ENCODE results near the gene TMEM11.

TMEM11 gene

DNA sequence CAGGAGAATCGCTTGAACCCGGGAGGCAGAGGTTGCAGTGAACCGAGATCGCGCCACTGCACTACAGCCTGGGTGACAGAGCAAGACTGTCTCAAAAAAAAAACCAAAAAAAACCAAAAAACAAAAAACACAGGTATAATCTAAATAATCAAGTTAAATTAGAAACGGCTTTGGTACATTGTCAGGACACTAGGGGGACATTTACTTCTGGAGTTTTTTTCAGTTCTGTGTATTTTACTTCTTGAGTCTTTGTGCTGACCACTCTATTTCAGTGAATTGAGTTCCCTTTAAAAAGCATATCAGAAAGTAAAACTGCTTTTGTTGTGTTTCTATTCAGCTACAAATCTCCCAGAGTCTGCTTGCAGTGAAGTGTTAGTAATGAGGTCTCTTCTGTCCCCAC, 50.9 kb downstream of the TMEM11 start:
- DNase-seq (ENCODE audit: low read depth in 2 of 2, low spot score in 1 of 2): no peak

DNA sequence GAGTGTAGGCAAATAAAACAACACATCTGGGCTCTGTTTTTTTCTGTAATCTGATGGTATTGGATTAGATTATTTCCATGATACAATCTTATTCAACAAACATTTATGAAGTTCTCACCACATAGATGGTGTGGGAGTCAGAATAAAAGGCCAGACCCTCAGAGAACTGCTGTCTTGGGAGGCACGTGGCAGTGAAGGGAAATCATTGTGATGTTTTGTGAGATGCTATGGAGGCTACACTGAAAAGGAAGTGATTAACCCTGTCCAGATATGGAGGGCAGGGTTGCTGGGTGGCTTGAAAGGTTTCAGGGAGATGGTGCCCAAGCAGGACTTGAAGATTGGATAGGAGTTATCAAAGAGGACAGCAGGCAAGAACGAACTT, 51.6 kb downstream of the TMEM11 start:
- no peak for DNase-seq (ENCODE audit: low read depth in 2 of 2, low spot score in 1 of 2)

DNA sequence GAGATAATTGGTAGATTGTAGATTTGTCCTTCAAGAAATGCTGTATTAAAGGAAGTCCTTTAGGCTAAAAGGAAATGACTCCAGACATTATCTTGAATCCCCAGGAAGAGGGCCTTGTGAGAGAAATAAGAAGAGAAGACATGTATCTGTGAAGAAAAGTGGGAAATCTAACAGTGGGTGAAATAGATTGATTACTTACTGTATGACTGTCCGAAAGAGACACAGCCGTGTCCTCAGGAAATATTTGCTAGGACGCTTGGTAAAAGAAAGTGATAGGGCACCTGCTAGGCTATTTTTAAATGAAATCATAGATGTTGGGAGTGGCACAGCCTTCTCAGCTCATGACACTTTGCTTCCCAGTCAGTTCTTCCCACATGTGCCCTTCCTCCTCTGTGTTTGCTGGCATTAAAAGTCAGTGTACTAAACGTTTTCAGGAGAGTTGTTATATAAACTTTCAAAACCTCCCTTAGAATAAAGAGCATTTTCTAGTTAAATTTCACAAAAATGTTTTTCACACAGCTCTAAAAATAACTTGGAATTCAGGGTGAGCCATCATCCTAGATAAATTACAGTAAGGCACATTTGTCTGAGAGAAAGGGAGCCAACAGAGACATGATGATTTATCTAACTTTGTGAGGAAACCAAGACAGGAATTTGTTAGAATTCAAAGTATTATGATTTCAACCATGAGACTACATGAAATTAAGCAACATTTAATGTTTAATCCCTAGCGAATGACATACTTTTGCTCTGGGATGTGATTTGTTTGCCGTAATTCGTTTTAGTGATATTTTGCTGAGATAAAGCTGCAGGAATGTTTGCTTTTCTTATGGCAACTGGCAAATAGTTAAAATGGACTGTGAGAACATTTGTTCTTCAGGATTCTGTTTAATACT, 52.2 kb downstream of the TMEM11 start:
- no peak for DNase-seq (ENCODE audit: low read depth in 2 of 2, low spot score in 1 of 2)

DNA sequence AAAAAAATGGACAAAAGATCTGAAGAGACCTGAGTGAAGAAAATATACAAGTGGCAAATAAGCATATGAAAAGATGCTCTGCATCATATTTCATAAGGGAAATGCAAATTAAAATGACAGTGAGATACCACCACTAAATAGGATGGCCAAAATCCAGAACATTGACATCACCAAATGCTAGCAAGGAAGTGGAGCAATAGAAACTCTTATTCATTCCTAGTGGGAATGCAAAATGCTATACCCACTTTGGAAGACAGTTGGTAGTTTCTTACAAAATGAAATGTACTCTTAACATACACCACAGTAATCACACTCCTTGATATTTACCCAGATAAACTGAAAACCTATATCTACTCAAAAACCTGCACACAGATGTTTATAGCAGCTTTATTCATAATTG, 53.6 kb downstream of the TMEM11 start:
- DNase-seq (ENCODE audit: low read depth in 2 of 2, low spot score in 1 of 2): no peak

DNA sequence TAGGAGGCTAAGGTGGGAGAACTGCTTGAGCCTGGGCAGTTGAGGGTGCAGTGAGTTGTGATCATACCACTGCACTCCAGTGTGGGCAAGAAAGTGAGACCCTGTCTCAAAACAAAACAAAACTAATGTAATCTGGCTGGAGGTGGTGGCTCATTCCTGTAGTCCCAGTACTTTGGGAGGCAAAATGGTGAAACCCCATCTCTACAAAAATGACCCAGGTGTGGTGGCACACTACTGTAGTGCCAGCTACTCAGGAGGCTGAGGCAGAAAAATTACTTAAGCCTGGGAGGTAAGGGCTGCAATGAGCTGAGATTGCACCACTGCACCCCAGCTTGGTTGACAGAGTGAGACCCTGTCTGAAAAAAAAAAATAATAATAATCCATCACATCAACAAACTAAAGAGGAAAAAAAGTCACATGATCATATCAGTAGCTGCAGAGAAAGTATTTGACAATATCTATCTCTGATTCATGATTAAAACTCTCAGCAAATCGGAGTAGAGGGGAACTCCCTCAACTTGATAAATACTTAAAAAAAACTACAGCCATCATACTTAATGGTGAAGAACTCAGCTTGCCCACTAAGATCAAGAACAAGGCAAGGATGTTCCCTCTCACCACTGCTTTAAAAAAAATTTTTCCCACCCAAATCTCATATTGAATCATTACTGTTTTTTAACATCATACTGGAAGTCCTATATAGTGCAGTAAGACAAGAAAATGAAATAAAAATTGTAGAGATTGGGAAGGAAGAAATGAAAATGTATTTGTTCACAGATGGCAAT, 56.2 kb downstream of the TMEM11 start:
- DNase-seq (ENCODE audit: low read depth in 2 of 2, low spot score in 1 of 2): no peak

DNA sequence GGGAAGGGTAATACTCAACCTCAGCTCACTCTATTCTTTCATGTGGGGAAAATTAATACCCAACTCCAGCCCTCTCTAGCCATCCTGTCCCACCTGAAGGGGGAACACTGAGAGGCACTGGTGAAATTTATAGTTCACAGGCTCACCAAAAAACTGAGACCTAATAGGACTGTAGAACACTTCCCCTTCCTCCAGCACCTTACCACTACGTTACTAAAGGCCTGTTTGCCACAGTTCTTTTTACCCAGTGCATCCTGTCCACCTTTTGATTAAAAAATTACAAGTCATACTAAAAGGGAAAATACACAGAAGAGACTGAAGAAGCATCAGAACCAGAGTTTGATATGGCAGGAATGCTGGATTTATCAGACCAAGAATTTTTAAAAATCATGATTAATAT, 61.2 kb downstream of the TMEM11 start:
- no peak for DNase-seq (ENCODE audit: low read depth in 2 of 2, low spot score in 1 of 2)

DNA sequence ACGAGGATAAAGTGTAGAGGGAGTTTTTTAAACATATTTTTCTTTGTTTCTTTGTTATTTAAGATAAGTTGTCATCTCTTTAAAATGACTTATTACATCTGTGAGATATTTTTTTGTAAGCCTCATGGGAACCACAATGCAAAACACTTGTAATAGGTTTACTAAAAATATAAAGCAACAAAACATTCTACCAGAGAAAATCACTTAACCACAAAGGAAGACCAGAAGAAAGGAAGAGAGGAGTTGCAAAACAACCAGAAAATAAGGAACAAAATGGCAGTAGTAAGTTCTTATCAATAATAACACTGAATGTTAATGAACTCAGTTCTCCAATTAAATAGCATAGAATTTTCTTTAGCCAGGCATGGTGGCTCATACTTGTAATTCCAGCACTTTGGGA, 64.3 kb downstream of the TMEM11 start:
- DNase-seq (ENCODE audit: low read depth in 2 of 2, low spot score in 1 of 2): no peak
